Endothelial cell (in vitro differentiated cells): ENCODE measurements around the gene PTPRN2. TPM values are rescaled to one million over a fixed set of nuclear protein-coding genes. Genes with fewer than 3 reads are reported as not detected.

Experiments
- DNase-seq: peaks from one replicate; pipeline ENCODE4 v3.0.0; 2021; ENCODE audit warnings: low spot score
- H3K27ac Mint-ChIP-seq: one replicate; pipeline ENCODE4 v1.8.0; 2021; ENCODE audit warnings: mixed read lengths, inconsistent platforms; ENCODE audit not compliant: unreplicated experiment
- H3K27me3 Mint-ChIP-seq: one replicate; pipeline ENCODE4 v1.8.0; 2021; ENCODE audit warnings: mild to moderate bottlenecking, moderate library complexity, mixed read lengths, inconsistent platforms; ENCODE audit not compliant: unreplicated experiment
- H3K36me3 Mint-ChIP-seq: one replicate; pipeline ENCODE4 v1.8.0; 2021; ENCODE audit warnings: mild to moderate bottlenecking, low read depth, mixed read lengths, inconsistent platforms; ENCODE audit not compliant: unreplicated experiment
- H3K4me1 Mint-ChIP-seq: one replicate; pipeline ENCODE4 v1.8.0; 2021; ENCODE audit warnings: mild to moderate bottlenecking, mixed read lengths, inconsistent platforms; ENCODE audit not compliant: unreplicated experiment
- H3K4me3 Mint-ChIP-seq: one replicate; pipeline ENCODE4 v1.8.0; 2021; ENCODE audit warnings: mild to moderate bottlenecking, mixed read lengths, inconsistent platforms; ENCODE audit not compliant: unreplicated experiment
- H3K9me3 Mint-ChIP-seq: one replicate; pipeline ENCODE4 v1.8.0; 2021; ENCODE audit warnings: mixed read lengths, inconsistent platforms; ENCODE audit not compliant: unreplicated experiment
- CTCF ChIP-seq: fragments of 200-600 bp; sonication (generic); IDR thresholded peaks from one replicate; pipeline ENCODE4 v1.5.0; 2021; ENCODE audit warnings: antibody characterized with exemption; ENCODE audit not compliant: unreplicated experiment
- total RNA-seq: library from RNA; stranded (reverse); fragmentation: NEBNext Ultra II Directional; extraction: Animal tissue kit (Norgen Biotek cat#: 25700); gene quantifications from one replicate; pipeline ENCODE4 v1.2.1, GENCODE V29; 2021; ENCODE audit not compliant: unreplicated experiment

PTPRN2 gene
- total RNA-seq, 1 donor from 2014 or later: 0.18 TPM

- Mint-ChIP-seq H3K36me3 (peaks cover 4% of the 10 kb centered on the region), H3K27me3 (peaks cover 17% of the 10 kb centered on the region), H3K4me1 (peaks cover 2% of the 10 kb centered on the region), H3K4me3 (no peak overlapping the region), H3K9me3 (peaks cover 43% of the 10 kb centered on the region), H3K27ac (no peak overlapping the region)
- no peak for DNase-seq
- no peak for TF ChIP-seq CTCF
Observed at GRCh38 chr7:158410720-158411119, 176.9 kb downstream of the PTPRN2 start.

- H3K9me3 Mint-ChIP-seq: peaks cover 40% of the 10 kb centered on the region
- H3K36me3 Mint-ChIP-seq: peaks cover 4% of the 10 kb centered on the region
- peaks cover 2% of the 10 kb centered on the region for H3K4me1 Mint-ChIP-seq
- no peak for TF ChIP-seq CTCF
- no peak for DNase-seq
- H3K27ac Mint-ChIP-seq: no peak overlapping the region
- H3K4me3 Mint-ChIP-seq: no peak overlapping the region
- peaks cover 16% of the 10 kb centered on the region for H3K27me3 Mint-ChIP-seq
Observed at GRCh38 chr7:158409816-158410330, 177.8 kb downstream of the PTPRN2 start.

- no peak overlapping the region for H3K4me3 Mint-ChIP-seq
- peaks cover 2% of the 10 kb centered on the region for H3K4me1 Mint-ChIP-seq
- no peak overlapping the region for H3K27ac Mint-ChIP-seq
- H3K9me3 Mint-ChIP-seq: peaks cover 40% of the 10 kb centered on the region
- peaks cover 15% of the 10 kb centered on the region for H3K27me3 Mint-ChIP-seq
- DNase-seq: no peak
- TF ChIP-seq CTCF: no peak
- peaks cover 5% of the 10 kb centered on the region for H3K36me3 Mint-ChIP-seq
Observed at GRCh38 chr7:158409120-158409519, 178.5 kb downstream of the PTPRN2 start.

GRCh38 chr7:158408318-158408920 lies 179.2 kb downstream of the PTPRN2 start:
- no peak for DNase-seq
- Mint-ChIP-seq H3K4me1 (peaks cover 2% of the 10 kb centered on the region), H3K27me3 (peaks cover 11% of the 10 kb centered on the region), H3K36me3 (peaks cover 10% of the 10 kb centered on the region), H3K27ac (no peak overlapping the region), H3K9me3 (peaks cover 44% of the 10 kb centered on the region), H3K4me3 (no peak overlapping the region)
- TF ChIP-seq CTCF: no peak

- H3K4me3 Mint-ChIP-seq: no peak overlapping the region
- peaks cover 40% of the 10 kb centered on the region for H3K9me3 Mint-ChIP-seq
- peaks cover 4% of the 10 kb centered on the region for H3K27me3 Mint-ChIP-seq
- DNase-seq: no peak
- peaks cover 6% of the 10 kb centered on the region for H3K36me3 Mint-ChIP-seq
- no peak for TF ChIP-seq CTCF
- H3K27ac Mint-ChIP-seq: no peak overlapping the region
- H3K4me1 Mint-ChIP-seq: no peaks in the 10 kb centered on the region
Observed at GRCh38 chr7:158407581-158408317, 179.9 kb downstream of the PTPRN2 start.
